Thymus (tissue), 11 donors: ENCODE results near the gene PROB1. TPM values are rescaled to one million over a fixed set of nuclear protein-coding genes. Genes with fewer than 3 reads are reported as not detected.

Experiments used
- DNase-seq, 9 donors: peaks; one replicate each; pipeline ENCODE4 v3.0.0-alpha.2; 2013; ENCODE audit warnings: low spot score in 9 of 9, low read depth in 6 of 9, missing footprints in 1 of 9
- H3K27ac ChIP-seq, 2 donors: one replicate each; pipeline ENCODE4 v1.5.1; 2013; ENCODE audit warnings: control low read depth in 1 of 2, low read depth in 1 of 2, low read length in 1 of 2, mild to moderate bottlenecking in 1 of 2, moderate library complexity in 1 of 2
- H3K27me3 ChIP-seq, 2 donors: one replicate each; pipeline ENCODE4 v1.5.1; 2013; ENCODE audit warnings: low read length in 1 of 2; ENCODE audit not compliant: control insufficient read depth in 2 of 2, insufficient read depth in 1 of 2
- H3K36me3 ChIP-seq, 2 donors: one replicate each; pipeline ENCODE4 v1.5.1; 2013; ENCODE audit warnings: low read length in 1 of 2, mild to moderate bottlenecking in 1 of 2, moderate library complexity in 1 of 2; ENCODE audit not compliant: control insufficient read depth in 2 of 2, insufficient read depth in 2 of 2
- H3K4me1 ChIP-seq, 2 donors: one replicate each; pipeline ENCODE4 v1.5.1; 2013; ENCODE audit warnings: low read length in 2 of 2; ENCODE audit not compliant: control insufficient read depth in 2 of 2, insufficient read depth in 2 of 2
- H3K4me3 ChIP-seq, 2 donors: one replicate each; pipeline ENCODE4 v1.5.1; 2013; ENCODE audit warnings: low read length in 2 of 2, control low read depth in 1 of 2, mild to moderate bottlenecking in 1 of 2
- H3K9me3 ChIP-seq, 2 donors: one replicate each; pipeline ENCODE4 v1.5.1; 2013; ENCODE audit warnings: low read length in 1 of 2, mild to moderate bottlenecking in 1 of 2; ENCODE audit not compliant: control insufficient read depth in 2 of 2, insufficient read depth in 1 of 2
- WGBS: extraction: QIAGEN DNeasy Blood & Tissue Kit; methylation state at CpG from one replicate; pipeline ENCODE4 v1.1.7; 2013; 5-methylcytosine and 5-hydroxymethylcytosine counted together
- polyA plus RNA-seq: library from polyadenylated mRNA; stranded (reverse); fragments of 200-250 nt; gene quantifications from one replicate; pipeline ENCODE4 v1.2.3, GENCODE V29; 2013
- total RNA-seq: library from RNA; stranded (reverse); fragments of 120-200 nt; gene quantifications from one replicate; pipeline ENCODE4 v1.2.4, GENCODE V29; 2013
- donor health status: healthy.

PROB1 gene
- total and polyA plus RNA-seq, 2 donors, result 0.76 to 1.0 TPM

DNA sequence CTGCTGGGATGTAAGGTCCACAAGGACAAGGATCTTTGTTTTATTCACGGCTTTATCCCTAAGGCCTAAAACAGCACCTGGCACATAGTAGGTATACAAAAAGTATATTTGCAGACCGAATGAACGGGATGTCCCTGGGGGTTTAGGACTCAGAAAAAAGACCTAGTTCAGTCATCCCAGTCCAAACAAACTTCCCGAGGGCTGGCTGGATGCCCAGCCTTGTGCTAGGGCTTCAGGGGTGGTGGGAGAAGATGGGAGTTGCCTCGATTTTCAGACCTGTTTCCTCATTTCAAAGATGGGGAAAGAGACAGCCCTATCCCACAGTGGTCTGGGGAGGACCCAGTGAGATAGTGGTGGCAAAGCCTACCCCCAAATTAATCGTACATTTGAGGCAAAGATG lies 3.0 kb upstream of the PROB1 start:
- WGBS, result 90% methylated on average over 6 of the region's 6 CpGs
- Histone ChIP-seq H3K27me3 (peaks cover 0 to 28% of the 10 kb centered on the region in 2 donors), H3K36me3 (peaks cover 0 to 7% of the 10 kb centered on the region in 2 donors), H3K9me3 (peaks cover 0 to 5% of the 10 kb centered on the region in 2 donors), H3K4me1 (peaks cover 18 to 38% of the 10 kb centered on the region in 2 donors), H3K27ac (no peak overlapping the region), H3K4me3 (no peak overlapping the region)
- no peak for DNase-seq

GRCh38 chr5:139396691-139397090 lies 1.8 kb upstream of the PROB1 start:
- WGBS, result 97% methylated on average over 8 of the region's 8 CpGs
- Histone ChIP-seq H3K4me3 (no peak overlapping the region), H3K27me3 (peaks cover 0 to 38% of the 10 kb centered on the region in 2 donors), H3K36me3 (peaks cover 0 to 7% of the 10 kb centered on the region in 2 donors), H3K4me1 (peaks cover 18 to 42% of the 10 kb centered on the region in 2 donors), H3K9me3 (peaks cover 0 to 5% of the 10 kb centered on the region in 2 donors), H3K27ac (no peak overlapping the region)
- no peak for DNase-seq

- Histone ChIP-seq H3K36me3 (peaks cover 0 to 7% of the 10 kb centered on the region in 2 donors), H3K9me3 (peaks cover 0 to 5% of the 10 kb centered on the region in 2 donors), H3K27me3 (peaks cover 0 to 38% of the 10 kb centered on the region in 2 donors), H3K4me1 (peaks cover 23 to 49% of the 10 kb centered on the region in 2 donors), H3K27ac (no peak overlapping the region), H3K4me3 (no peak overlapping the region)
- no peak for DNase-seq
- WGBS, result 88% methylated on average over 8 of the region's 8 CpGs
Measured at GRCh38 chr5:139395844-139396640, 1.1 kb upstream of the PROB1 start.

GRCh38 chr5:139394123-139394653 lies 716 bp downstream of the PROB1 start:
- peak in 2 of 9 donors; percentile 36 to 63 for DNase-seq
- H3K4me1 ChIP-seq, result peaks cover 35 to 67% of the 10 kb centered on the region in 2 donors
- peaks cover 0 to 8% of the 10 kb centered on the region in 2 donors for H3K36me3 ChIP-seq
- no peak overlapping the region for H3K27ac ChIP-seq
- WGBS, result 9% methylated on average over 62 of the region's 62 CpGs
- H3K27me3 ChIP-seq, result peaks cover 0 to 38% of the 10 kb centered on the region in 2 donors
- H3K9me3 ChIP-seq, result peaks cover 0 to 5% of the 10 kb centered on the region in 2 donors
- H3K4me3 ChIP-seq, result peak overlapping the region; percentile 55 to 79

GRCh38 chr5:139393497-139394122 lies 1.3 kb downstream of the PROB1 start:
- no peak for DNase-seq
- 6% methylated on average over 49 of the region's 49 CpGs for WGBS
- peaks cover 0 to 5% of the 10 kb centered on the region in 2 donors for H3K9me3 ChIP-seq
- H3K27me3 ChIP-seq, result peaks cover 0 to 38% of the 10 kb centered on the region in 2 donors
- H3K4me3 ChIP-seq, result peak overlapping the region; percentile 55 to 79
- peaks cover 0 to 11% of the 10 kb centered on the region in 2 donors for H3K36me3 ChIP-seq
- peak overlapping the region in 1 of 2 donors; percentile 100 for H3K27ac ChIP-seq
- peaks cover 35 to 73% of the 10 kb centered on the region in 2 donors for H3K4me1 ChIP-seq

- peaks cover 0 to 14% of the 10 kb centered on the region in 2 donors for H3K36me3 ChIP-seq
- peaks cover 0 to 38% of the 10 kb centered on the region in 2 donors for H3K27me3 ChIP-seq
- peaks cover 35 to 80% of the 10 kb centered on the region in 2 donors for H3K4me1 ChIP-seq
- peak overlapping the region; percentile 55 to 79 for H3K4me3 ChIP-seq
- under 1% methylated on average over 77 of the region's 77 CpGs for WGBS
- DNase-seq, result peak in 7 of 9 donors; percentile 65 to 92 (median 83)
- H3K27ac ChIP-seq, result peak overlapping the region; percentile 76 to 100
- H3K9me3 ChIP-seq, result peaks cover 0 to 5% of the 10 kb centered on the region in 2 donors
Measured at GRCh38 chr5:139392678-139393496, 2.0 kb downstream of the PROB1 start.

- Histone ChIP-seq H3K9me3 (peaks cover 0 to 5% of the 10 kb centered on the region in 2 donors), H3K4me3 (peak overlapping the region; percentile 55 to 79), H3K27ac (peak overlapping the region; percentile 76 to 100), H3K27me3 (peaks cover 0 to 38% of the 10 kb centered on the region in 2 donors), H3K4me1 (peaks cover 35 to 86% of the 10 kb centered on the region in 2 donors), H3K36me3 (peaks cover 0 to 18% of the 10 kb centered on the region in 2 donors)
- DNase-seq, result peak in 1 of 9 donors; percentile 27
- under 1% methylated on average over 36 of the region's 36 CpGs for WGBS
Measured at GRCh38 chr5:139392324-139392677, 2.6 kb downstream of the PROB1 start.

- H3K4me3 ChIP-seq, result peak overlapping the region; percentile 55 to 79
- 9% methylated on average over 33 of the region's 33 CpGs for WGBS
- peaks cover 35 to 89% of the 10 kb centered on the region in 2 donors for H3K4me1 ChIP-seq
- H3K36me3 ChIP-seq, result peaks cover 0 to 20% of the 10 kb centered on the region in 2 donors
- DNase-seq, result peak in 3 of 9 donors; percentile 45 to 76 (median 49)
- peaks cover 0 to 5% of the 10 kb centered on the region in 2 donors for H3K9me3 ChIP-seq
- H3K27ac ChIP-seq, result peak overlapping the region; percentile 78 to 100
- H3K27me3 ChIP-seq, result peaks cover 0 to 38% of the 10 kb centered on the region in 2 donors
Measured at GRCh38 chr5:139391570-139392323, 3.2 kb downstream of the PROB1 start.
